Activated B cell treated with CpG ODN at 0.5 μM for 24 hours (primary cell): ENCODE measurements around the gene BSND. TPM values are rescaled to one million over a fixed set of nuclear protein-coding genes. Genes with fewer than 3 reads are reported as not detected.

ENCODE experiments used
- ATAC-seq: fragments of 200-7000 bp; cut with Tn5 transposase; one replicate; pipeline ENCODE4 v1.10.0; 2021; ENCODE audit warnings: low read depth, mild to moderate bottlenecking, moderate library complexity
- CTCF ChIA-PET: fragments of 350-600 bp; sonication (Branson Sonifier 250); formaldehyde crosslinking; loops from one replicate; lab custom pipeline; 2021; ENCODE audit warnings: antibody characterized with exemption; lab: Charles Lee
- POLR2A ChIA-PET: fragments of 350-600 bp; sonication (Branson Sonifier 250); formaldehyde crosslinking; loops from one replicate; lab custom pipeline; 2021; ENCODE audit warnings: antibody characterized with exemption; lab: Charles Lee
- DNase-seq: peaks from one replicate; pipeline ENCODE4 v3.0.0; 2022
- H3K27ac Mint-ChIP-seq: one replicate; pipeline ENCODE4 v1.8.0; 2020; ENCODE audit warnings: mixed read lengths
- H3K27me3 Mint-ChIP-seq: one replicate; pipeline ENCODE4 v1.8.0; 2021; ENCODE audit warnings: mixed read lengths
- H3K36me3 Mint-ChIP-seq: one replicate; pipeline ENCODE4 v1.8.0; 2021; ENCODE audit warnings: low read depth, mixed read lengths
- H3K4me1 Mint-ChIP-seq: one replicate; pipeline ENCODE4 v1.8.0; 2021; ENCODE audit warnings: mixed read lengths
- H3K4me3 Mint-ChIP-seq: one replicate; pipeline ENCODE4 v1.8.0; 2020; ENCODE audit warnings: mild to moderate bottlenecking, mixed read lengths
- H3K9me3 Mint-ChIP-seq: one replicate; pipeline ENCODE4 v1.8.0; 2020; ENCODE audit warnings: mixed read lengths
- intact Hi-C: fragments of 100-400 bp; cut with micrococcal nuclease; formaldehyde crosslinking; loops from one replicate; pipeline ENCODE4 v1.15.1; 2024
- total RNA-seq: library from RNA; stranded (reverse); gene quantifications from 2 replicates; pipeline ENCODE4 v1.2.3, GENCODE V29; 2022
- TF ChIP-seq, protein P1 (sequence below): fragments of 200-600 bp; IDR thresholded peaks from one replicate; pipeline ENCODE4 v1.8.0; 2022; ENCODE audit warnings: antibody characterized with exemption, mild to moderate bottlenecking

BSND gene
- total RNA-seq, 1 donor from 2014 or later: not detected

DNA sequence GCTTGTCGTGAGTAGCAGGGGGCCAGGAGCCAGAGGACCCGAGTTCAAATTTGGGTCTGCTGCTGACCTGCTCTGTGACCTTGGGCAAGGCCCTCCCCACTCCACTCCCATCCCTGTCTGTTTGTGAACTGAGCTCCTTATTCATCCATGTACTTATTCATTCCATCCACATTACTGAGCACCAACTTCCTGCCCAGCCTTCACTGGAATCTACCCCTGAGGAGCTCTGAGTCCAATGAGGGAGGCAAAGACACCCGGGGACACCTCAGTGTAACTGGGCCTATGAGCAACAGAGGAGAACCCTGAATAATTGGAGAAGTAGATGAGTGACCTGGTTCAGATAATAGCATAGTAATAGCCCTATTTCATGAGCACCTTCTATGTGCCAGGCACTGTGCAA is 8.9 kb downstream of the BSND start:
- H3K9me3 Mint-ChIP-seq: no peaks in the 10 kb centered on the region
- no peaks in the 10 kb centered on the region for H3K27me3 Mint-ChIP-seq
- no peak for DNase-seq
- H3K4me3 Mint-ChIP-seq: no peak overlapping the region
- H3K4me1 Mint-ChIP-seq: no peaks in the 10 kb centered on the region
- ChIA-PET CTCF (no interaction called here), POLR2A (no interaction called here)
- TF ChIP-seq, protein P1, sequence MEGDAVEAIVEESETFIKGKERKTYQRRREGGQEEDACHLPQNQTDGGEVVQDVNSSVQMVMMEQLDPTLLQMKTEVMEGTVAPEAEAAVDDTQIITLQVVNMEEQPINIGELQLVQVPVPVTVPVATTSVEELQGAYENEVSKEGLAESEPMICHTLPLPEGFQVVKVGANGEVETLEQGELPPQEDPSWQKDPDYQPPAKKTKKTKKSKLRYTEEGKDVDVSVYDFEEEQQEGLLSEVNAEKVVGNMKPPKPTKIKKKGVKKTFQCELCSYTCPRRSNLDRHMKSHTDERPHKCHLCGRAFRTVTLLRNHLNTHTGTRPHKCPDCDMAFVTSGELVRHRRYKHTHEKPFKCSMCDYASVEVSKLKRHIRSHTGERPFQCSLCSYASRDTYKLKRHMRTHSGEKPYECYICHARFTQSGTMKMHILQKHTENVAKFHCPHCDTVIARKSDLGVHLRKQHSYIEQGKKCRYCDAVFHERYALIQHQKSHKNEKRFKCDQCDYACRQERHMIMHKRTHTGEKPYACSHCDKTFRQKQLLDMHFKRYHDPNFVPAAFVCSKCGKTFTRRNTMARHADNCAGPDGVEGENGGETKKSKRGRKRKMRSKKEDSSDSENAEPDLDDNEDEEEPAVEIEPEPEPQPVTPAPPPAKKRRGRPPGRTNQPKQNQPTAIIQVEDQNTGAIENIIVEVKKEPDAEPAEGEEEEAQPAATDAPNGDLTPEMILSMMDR: no peak
- no peak overlapping the region for H3K27ac Mint-ChIP-seq
- ATAC-seq: no peak
- H3K36me3 Mint-ChIP-seq: no peaks in the 10 kb centered on the region
- intact Hi-C loops: no loop called here

DNA sequence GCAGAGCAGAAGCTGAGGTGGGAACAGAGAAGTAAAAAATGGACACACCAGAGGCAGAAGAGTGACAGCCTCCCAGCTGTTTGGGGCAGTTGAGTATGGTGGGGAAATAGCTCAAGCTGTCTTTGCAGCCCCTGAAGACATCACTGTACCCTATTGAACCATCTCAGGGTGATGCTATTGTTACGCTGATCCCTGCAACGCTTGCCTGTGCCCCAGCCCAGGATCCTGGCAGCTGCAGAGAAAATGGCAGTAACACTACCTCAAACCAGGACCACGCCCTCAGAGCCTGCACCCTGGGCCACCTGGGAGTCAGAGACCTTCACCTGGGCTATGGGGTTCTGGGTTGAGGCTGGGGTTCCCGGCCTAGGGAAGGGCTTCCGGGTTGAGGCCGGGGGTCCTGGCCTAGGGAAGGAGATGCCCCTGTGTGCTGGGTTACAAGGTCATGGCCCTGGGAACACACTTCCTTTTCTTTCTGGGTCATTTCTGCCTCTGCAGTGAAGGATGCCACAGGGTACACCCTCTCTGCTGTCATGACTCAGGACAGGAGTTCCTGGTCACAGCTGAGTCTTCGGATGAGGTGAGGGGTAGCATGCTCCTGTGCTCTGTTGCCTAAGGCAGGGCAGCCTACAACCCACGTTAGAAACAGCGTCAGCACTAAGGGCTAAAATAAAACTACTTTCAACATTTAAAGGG is 11.6 kb downstream of the BSND start:
- POLR2A ChIA-PET: no interaction called here
- no peak for ATAC-seq
- no peak overlapping the region for H3K4me3 Mint-ChIP-seq
- DNase-seq: no peak
- H3K27me3 Mint-ChIP-seq: peaks cover 9% of the 10 kb centered on the region
- intact Hi-C loops: no loop called here
- no peaks in the 10 kb centered on the region for H3K36me3 Mint-ChIP-seq
- TF ChIP-seq, protein P1: no peak
- H3K27ac Mint-ChIP-seq: no peak overlapping the region
- no peaks in the 10 kb centered on the region for H3K9me3 Mint-ChIP-seq
- H3K4me1 Mint-ChIP-seq: no peaks in the 10 kb centered on the region
- CTCF ChIA-PET: no interaction called here

DNA sequence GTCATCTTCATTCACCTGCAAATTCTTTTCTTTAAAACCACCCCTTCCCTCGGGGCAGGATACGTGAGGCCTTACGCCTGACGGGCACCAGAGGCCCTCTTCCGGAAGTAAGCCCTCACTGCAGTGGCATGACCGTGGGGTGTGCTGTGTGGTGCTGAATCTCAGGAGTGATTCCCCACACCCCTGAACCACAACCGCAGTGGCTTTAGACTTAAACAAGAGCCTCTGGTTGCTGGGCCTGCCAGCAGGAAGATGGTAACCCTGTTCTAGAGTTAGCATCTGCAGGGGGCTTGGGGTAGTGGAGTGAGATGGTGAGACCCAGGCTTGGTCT is 12.1 kb downstream of the BSND start:
- Mint-ChIP-seq H3K36me3 (no peaks in the 10 kb centered on the region), H3K4me3 (no peak overlapping the region), H3K27me3 (peaks cover 9% of the 10 kb centered on the region), H3K4me1 (no peaks in the 10 kb centered on the region), H3K27ac (no peak overlapping the region), H3K9me3 (no peaks in the 10 kb centered on the region)
- POLR2A ChIA-PET: no interaction called here
- CTCF ChIA-PET: no interaction called here
- intact Hi-C loops: no loop called here
- TF ChIP-seq, protein P1: no peak
- ATAC-seq (no peak), DNase-seq (no peak)

DNA sequence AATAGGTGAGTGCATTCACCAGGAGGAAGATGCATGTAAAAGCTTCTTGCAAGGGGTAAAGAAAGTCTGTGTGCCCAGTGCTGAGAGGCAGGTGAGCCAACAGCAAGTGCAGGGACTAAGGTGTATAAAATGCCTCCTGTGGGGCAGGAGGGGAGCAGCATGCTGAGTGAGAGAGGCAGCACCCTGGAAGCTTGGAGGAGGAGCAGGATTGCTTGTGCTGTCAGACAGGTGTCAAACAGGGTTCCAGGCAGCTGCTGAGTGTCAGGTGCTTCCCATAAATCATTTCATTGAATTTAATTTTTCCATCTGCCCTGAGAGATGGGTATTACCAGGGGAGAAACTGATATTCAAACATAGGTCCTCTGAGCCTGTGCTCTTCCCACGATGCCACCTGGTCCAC is 13.9 kb downstream of the BSND start:
- H3K27ac Mint-ChIP-seq: no peak overlapping the region
- H3K4me1 Mint-ChIP-seq: no peaks in the 10 kb centered on the region
- H3K36me3 Mint-ChIP-seq: no peaks in the 10 kb centered on the region
- ChIA-PET CTCF (no interaction called here), POLR2A (no interaction called here)
- no peak for ATAC-seq
- DNase-seq: no peak
- H3K4me3 Mint-ChIP-seq: no peak overlapping the region
- intact Hi-C loops: no loop called here
- TF ChIP-seq, protein P1: no peak
- H3K9me3 Mint-ChIP-seq: no peaks in the 10 kb centered on the region
- peaks cover 13% of the 10 kb centered on the region for H3K27me3 Mint-ChIP-seq

DNA sequence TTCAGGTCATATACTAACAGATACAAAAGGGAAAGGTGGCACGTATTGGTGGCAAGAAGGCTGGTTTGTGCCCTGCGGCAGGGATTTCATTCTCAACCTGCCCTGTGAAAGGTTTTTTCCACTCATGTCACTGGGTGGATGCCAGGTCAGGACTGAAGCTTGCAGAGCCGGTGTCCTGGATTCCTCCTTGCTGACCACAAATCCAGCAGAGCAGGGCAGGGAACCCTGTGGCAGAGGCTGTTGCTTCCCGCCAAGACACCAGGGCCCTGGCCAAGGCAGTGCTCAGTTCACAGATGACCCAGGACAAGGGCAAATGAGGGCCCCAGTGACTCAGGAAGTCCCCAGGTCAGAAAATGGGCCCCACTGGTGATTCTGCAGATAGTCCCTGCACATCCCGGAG is 16.4 kb downstream of the BSND start:
- Mint-ChIP-seq H3K4me3 (no peak overlapping the region), H3K27me3 (peaks cover 14% of the 10 kb centered on the region), H3K36me3 (no peaks in the 10 kb centered on the region), H3K9me3 (no peaks in the 10 kb centered on the region), H3K27ac (no peak overlapping the region), H3K4me1 (no peaks in the 10 kb centered on the region)
- intact Hi-C loops: no loop called here
- TF ChIP-seq, protein P1: no peak
- ChIA-PET CTCF (interaction anchor here (1.4 kb wide), 1 partner anchor 13 kb away, joined by 3 read pairs; no protein-coding TSS in a partner anchor), POLR2A (no interaction called here)
- DNase-seq: no peak
- ATAC-seq: no peak
